GM19193 (cell line): ENCODE measurements around the gene ZNF526.

Source experiments
- POLR2A ChIP-seq: IDR thresholded peaks from 4 replicates; pipeline ENCODE4 v1.6.1; 2011; ENCODE audit not compliant: insufficient read depth, insufficient read length; ENCODE audit errors: extremely low read depth

Gene ZNF526

GRCh38 chr19:42273407-42274064 lies 53.4 kb downstream of the ZNF526 start:
- TF ChIP-seq POLR2A: no peak

- no peak for TF ChIP-seq POLR2A
Measured at GRCh38 chr19:42274065-42274682, 54.1 kb downstream of the ZNF526 start.

GRCh38 chr19:42275103-42275502 lies 55.0 kb downstream of the ZNF526 start:
- no peak for TF ChIP-seq POLR2A

GRCh38 chr19:42275517-42275916 lies 55.4 kb downstream of the ZNF526 start:
- TF ChIP-seq POLR2A: no peak

- no peak for TF ChIP-seq POLR2A
Measured at GRCh38 chr19:42276284-42276683, 56.2 kb downstream of the ZNF526 start.

- no peak for TF ChIP-seq POLR2A
Measured at GRCh38 chr19:42276821-42277220, 56.7 kb downstream of the ZNF526 start.
